ENCODE results near the gene TUT4. TPM values are rescaled to one million over a fixed set of nuclear protein-coding genes. Genes with fewer than 3 reads are reported as not detected.

TUT4 gene
- total and polyA plus RNA-seq, 4 donors: 16.4 to 142 (median 28.5) TPM

GRCh38 chr1:52552236-52552504, 722 bp downstream of the TUT4 start:
- Histone ChIP-seq H3K4me1 (ENCODE audit: control insufficient read depth in 5 of 5, insufficient read depth in 5 of 5, low read length in 5 of 5) (peaks cover 0 to 31% (median 9%) of the 10 kb centered on the region in 5 donors), H3K36me3 (ENCODE audit: control insufficient read depth in 4 of 4, insufficient read depth in 4 of 4, low read length in 4 of 4) (no peaks in the 10 kb centered on the region), H3K27me3 (ENCODE audit: control insufficient read depth in 3 of 3, insufficient read depth in 3 of 3, low read length in 2 of 3) (no peaks in the 10 kb centered on the region), H3K9ac (ENCODE audit: insufficient read depth in 1 of 2, low read length in 2 of 2) (peak overlapping the region; percentile 68 to 90), H3K4me3 (peak overlapping the region; percentile 69), H3K27ac (ENCODE audit: low read depth in 1 of 2, low read length in 1 of 2) (peak overlapping the region; percentile 72 to 80), H3K9me3 (ENCODE audit: control insufficient read depth in 4 of 4, insufficient read depth in 3 of 4, low read length in 3 of 4) (no peaks in the 10 kb centered on the region)
- TF ChIP-seq, protein P1, sequence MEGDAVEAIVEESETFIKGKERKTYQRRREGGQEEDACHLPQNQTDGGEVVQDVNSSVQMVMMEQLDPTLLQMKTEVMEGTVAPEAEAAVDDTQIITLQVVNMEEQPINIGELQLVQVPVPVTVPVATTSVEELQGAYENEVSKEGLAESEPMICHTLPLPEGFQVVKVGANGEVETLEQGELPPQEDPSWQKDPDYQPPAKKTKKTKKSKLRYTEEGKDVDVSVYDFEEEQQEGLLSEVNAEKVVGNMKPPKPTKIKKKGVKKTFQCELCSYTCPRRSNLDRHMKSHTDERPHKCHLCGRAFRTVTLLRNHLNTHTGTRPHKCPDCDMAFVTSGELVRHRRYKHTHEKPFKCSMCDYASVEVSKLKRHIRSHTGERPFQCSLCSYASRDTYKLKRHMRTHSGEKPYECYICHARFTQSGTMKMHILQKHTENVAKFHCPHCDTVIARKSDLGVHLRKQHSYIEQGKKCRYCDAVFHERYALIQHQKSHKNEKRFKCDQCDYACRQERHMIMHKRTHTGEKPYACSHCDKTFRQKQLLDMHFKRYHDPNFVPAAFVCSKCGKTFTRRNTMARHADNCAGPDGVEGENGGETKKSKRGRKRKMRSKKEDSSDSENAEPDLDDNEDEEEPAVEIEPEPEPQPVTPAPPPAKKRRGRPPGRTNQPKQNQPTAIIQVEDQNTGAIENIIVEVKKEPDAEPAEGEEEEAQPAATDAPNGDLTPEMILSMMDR (IDR thresholded peaks at IDR 0.05; ENCODE audit: control extremely low read depth, extremely low read depth): no peak
- DNase-seq (peak; percentile 52 to 74 (median 74)), ATAC-seq (ENCODE audit: insufficient read depth, low FRiP score) (no peak)
- WGBS, 2 donors: 0 to 1% methylated on average over 14 of the region's 14 CpGs

DNA sequence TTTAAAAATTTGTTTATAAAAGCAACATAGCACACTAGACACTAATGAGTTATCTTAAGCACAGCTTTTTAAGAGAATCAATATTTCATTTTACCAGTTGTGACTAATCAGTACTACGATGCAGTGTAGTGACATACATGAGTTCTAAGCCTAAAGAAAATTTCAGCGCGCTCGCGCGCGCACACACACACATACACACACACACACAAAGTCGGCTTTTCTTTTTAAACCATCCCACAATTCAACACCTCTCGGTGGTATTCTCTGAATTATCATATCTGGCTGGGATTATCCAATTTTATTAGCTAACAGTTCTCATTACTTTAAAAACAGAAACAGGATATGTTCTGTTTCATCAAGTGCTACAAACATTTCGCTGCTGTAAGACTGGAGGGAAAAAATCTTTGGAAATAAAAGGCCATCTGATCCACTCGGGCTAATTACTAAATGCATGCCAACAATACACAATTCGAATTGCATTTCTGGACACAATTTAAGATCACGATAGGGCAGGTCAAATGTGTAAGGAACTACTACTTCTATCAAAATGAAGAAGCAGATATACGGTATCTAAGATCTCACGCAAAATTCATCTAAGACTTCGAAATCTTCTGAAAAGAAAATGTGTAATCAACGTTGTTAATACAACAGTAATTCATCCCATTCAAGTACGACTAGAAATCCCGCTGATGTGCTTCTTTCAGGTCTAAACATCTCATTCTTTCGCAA, 1.2 kb downstream of the TUT4 start:
- ATAC-seq (ENCODE audit: insufficient read depth, low FRiP score): no peak
- 7% methylated on average over 20 of the region's 20 CpGs for WGBS, 2 donors

GRCh38 chr1:52550447-52550846, 2.4 kb downstream of the TUT4 start:
- WGBS, 2 donors: 90 to 93% methylated on average over 7 of the region's 7 CpGs
- Histone ChIP-seq H3K4me1 (ENCODE audit: control insufficient read depth in 5 of 5, insufficient read depth in 5 of 5, low read length in 5 of 5) (peaks cover 0 to 31% (median 9%) of the 10 kb centered on the region in 5 donors), H3K36me3 (ENCODE audit: control insufficient read depth in 4 of 4, insufficient read depth in 4 of 4, low read length in 4 of 4) (no peaks in the 10 kb centered on the region), H3K27ac (ENCODE audit: low read depth in 1 of 2, low read length in 1 of 2) (no peak overlapping the region), H3K9ac (ENCODE audit: insufficient read depth in 1 of 2, low read length in 2 of 2) (no peak overlapping the region), H3K4me3 (no peak overlapping the region), H3K27me3 (ENCODE audit: control insufficient read depth in 3 of 3, insufficient read depth in 3 of 3, low read length in 2 of 3) (no peaks in the 10 kb centered on the region), H3K9me3 (ENCODE audit: control insufficient read depth in 4 of 4, insufficient read depth in 3 of 4, low read length in 3 of 4) (no peaks in the 10 kb centered on the region)
- ATAC-seq (ENCODE audit: insufficient read depth, low FRiP score): no peak
- no peak for DNase-seq
- TF ChIP-seq, protein P1 (IDR thresholded peaks at IDR 0.05; ENCODE audit: control extremely low read depth, extremely low read depth): no peak

More for the DNA sequence above, 1.2 kb downstream of the TUT4 start:
- Histone ChIP-seq H3K27ac (ENCODE audit: low read depth in 1 of 2, low read length in 1 of 2) (peak overlapping the region; percentile 72 to 80), H3K9me3 (ENCODE audit: control insufficient read depth in 4 of 4, insufficient read depth in 3 of 4, low read length in 3 of 4) (no peaks in the 10 kb centered on the region), H3K4me1 (ENCODE audit: control insufficient read depth in 5 of 5, insufficient read depth in 5 of 5, low read length in 5 of 5) (peaks cover 0 to 31% (median 9%) of the 10 kb centered on the region in 5 donors), H3K36me3 (ENCODE audit: control insufficient read depth in 4 of 4, insufficient read depth in 4 of 4, low read length in 4 of 4) (no peaks in the 10 kb centered on the region), H3K27me3 (ENCODE audit: control insufficient read depth in 3 of 3, insufficient read depth in 3 of 3, low read length in 2 of 3) (no peaks in the 10 kb centered on the region), H3K4me3 (peak overlapping the region; percentile 69), H3K9ac (ENCODE audit: insufficient read depth in 1 of 2, low read length in 2 of 2) (peak overlapping the region; percentile 68 to 90)
- TF ChIP-seq, protein P1 (IDR thresholded peaks at IDR 0.05; ENCODE audit: control extremely low read depth, extremely low read depth): no peak
- DNase-seq: peak; percentile 62 to 80 (median 77)

DNA sequence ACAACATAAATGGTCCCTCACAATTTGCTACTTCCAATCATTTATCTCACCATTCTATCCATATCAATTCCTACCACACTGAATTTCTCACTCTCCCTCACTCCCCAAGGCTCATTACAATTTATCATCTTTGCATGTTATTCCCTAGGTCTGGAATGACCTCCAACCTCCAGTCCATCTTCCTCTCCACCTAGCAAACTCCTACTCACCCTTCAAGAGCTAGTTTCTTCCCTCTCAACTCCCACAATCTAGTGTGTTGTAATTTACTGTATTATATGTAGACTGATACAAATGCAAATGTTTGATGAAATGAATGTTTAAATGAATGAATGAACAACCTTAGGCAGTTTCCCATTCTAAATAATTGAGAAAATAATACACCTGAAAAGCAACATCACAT, 3.6 kb downstream of the TUT4 start:
- Histone ChIP-seq H3K36me3 (ENCODE audit: control insufficient read depth in 4 of 4, insufficient read depth in 4 of 4, low read length in 4 of 4) (no peaks in the 10 kb centered on the region), H3K27ac (ENCODE audit: low read depth in 1 of 2, low read length in 1 of 2) (no peak overlapping the region), H3K9ac (ENCODE audit: insufficient read depth in 1 of 2, low read length in 2 of 2) (no peak overlapping the region), H3K9me3 (ENCODE audit: control insufficient read depth in 4 of 4, insufficient read depth in 3 of 4, low read length in 3 of 4) (no peaks in the 10 kb centered on the region), H3K27me3 (ENCODE audit: control insufficient read depth in 3 of 3, insufficient read depth in 3 of 3, low read length in 2 of 3) (no peaks in the 10 kb centered on the region), H3K4me1 (ENCODE audit: control insufficient read depth in 5 of 5, insufficient read depth in 5 of 5, low read length in 5 of 5) (peaks cover 0 to 22% (median 6%) of the 10 kb centered on the region in 5 donors), H3K4me3 (no peak overlapping the region)
- TF ChIP-seq, protein P1 (IDR thresholded peaks at IDR 0.05; ENCODE audit: control extremely low read depth, extremely low read depth): no peak
- no peak for DNase-seq
- no peak for ATAC-seq (ENCODE audit: insufficient read depth, low FRiP score)

All from lung (tissue), 12 donors.